ENCODE measurements around the gene STOML1. TPM values are rescaled to one million over a fixed set of nuclear protein-coding genes. Genes with fewer than 3 reads are reported as not detected.
A peak's percentile ranks its signal among the peaks of the same experiment; 100 is the strongest.
"Not testable (repeated sequence)": the region's sequence is repeated elsewhere in the genome, so short reads cannot be mapped to it uniquely, and the experiment has no call there.

Gene STOML1
- total RNA-seq, 1 donor from 2014 or later: 15.0 TPM

GRCh38 chr15:73987250-73987649, 4.8 kb downstream of the STOML1 start:
- no peak for DNase-seq (ENCODE audit: low spot score)

DNA sequence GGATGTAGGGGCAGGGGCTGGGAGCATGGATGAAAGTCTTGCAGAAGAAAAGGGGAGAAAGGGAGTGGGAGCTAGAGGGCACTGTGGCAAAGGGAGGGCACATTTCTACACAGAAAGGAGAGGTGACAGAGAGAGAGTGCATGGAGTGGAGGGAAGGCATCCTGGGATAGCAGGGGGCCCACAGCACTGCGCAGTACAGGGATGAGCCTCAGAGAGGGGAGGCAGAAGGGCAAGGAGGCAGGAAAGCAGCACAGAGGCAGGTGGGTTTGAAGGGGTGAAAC, 5.4 kb downstream of the STOML1 start:
- no peak for DNase-seq (ENCODE audit: low spot score)

GRCh38 chr15:73986055-73986775, 5.9 kb downstream of the STOML1 start:
- DNase-seq (ENCODE audit: low spot score): no peak

GRCh38 chr15:73985101-73985873, 6.8 kb downstream of the STOML1 start:
- no peak for DNase-seq (ENCODE audit: low spot score)

- no peak for DNase-seq (ENCODE audit: low spot score)
These were observed 7.7 kb downstream of the STOML1 start for GRCh38 chr15:73984208-73984979.

GRCh38 chr15:73983773-73984172, 8.3 kb downstream of the STOML1 start:
- no peak for DNase-seq (ENCODE audit: low spot score)

GRCh38 chr15:73983211-73983727, 8.8 kb downstream of the STOML1 start:
- DNase-seq (ENCODE audit: low spot score): peak; percentile 83

GRCh38 chr15:73982222-73982962, 9.7 kb downstream of the STOML1 start:
- DNase-seq (ENCODE audit: low spot score): peak; percentile 89

- no peak for DNase-seq (ENCODE audit: low spot score)
These were observed 10.3 kb downstream of the STOML1 start for GRCh38 chr15:73981761-73982221.

DNA sequence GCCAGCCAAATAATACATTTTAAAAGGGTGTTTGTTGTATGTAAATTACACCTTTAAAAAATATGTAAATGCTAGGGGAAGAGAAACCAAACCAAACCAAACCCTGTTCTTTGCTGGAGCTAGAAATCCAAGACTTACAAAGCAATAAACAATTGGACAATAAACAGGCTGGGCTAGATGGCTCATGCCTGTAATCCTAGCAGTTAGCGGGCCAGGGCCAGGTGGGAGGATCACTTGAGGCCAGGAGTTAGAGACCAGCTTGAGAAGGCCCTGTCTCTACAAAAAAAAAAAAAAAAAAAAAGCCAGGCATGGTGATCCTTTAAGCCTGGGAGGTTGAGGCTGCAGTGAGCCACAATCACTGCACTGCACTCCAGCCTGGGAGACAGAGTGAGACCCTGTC, 12.5 kb downstream of the STOML1 start:
- DNase-seq (ENCODE audit: low spot score): no peak

DNA sequence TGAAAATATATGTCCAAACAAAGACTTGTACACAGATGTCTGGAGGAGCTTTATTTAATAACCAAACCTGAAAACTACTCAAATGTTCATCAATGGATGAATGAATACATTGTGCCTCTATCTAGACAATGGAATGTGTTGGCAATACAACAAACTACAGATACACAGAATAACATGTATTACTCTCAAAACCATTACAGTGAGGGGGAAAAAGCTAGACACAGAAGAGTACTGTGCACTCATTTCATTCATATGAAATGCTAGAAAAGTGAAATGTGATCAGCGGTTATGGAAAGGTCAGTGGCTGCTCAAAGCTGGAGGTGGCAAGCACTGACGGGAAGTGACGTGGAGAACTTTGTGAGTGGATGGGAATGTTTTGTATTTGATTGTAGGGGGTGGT, 13.2 kb downstream of the STOML1 start:
- no peak for DNase-seq (ENCODE audit: low spot score)

DNA sequence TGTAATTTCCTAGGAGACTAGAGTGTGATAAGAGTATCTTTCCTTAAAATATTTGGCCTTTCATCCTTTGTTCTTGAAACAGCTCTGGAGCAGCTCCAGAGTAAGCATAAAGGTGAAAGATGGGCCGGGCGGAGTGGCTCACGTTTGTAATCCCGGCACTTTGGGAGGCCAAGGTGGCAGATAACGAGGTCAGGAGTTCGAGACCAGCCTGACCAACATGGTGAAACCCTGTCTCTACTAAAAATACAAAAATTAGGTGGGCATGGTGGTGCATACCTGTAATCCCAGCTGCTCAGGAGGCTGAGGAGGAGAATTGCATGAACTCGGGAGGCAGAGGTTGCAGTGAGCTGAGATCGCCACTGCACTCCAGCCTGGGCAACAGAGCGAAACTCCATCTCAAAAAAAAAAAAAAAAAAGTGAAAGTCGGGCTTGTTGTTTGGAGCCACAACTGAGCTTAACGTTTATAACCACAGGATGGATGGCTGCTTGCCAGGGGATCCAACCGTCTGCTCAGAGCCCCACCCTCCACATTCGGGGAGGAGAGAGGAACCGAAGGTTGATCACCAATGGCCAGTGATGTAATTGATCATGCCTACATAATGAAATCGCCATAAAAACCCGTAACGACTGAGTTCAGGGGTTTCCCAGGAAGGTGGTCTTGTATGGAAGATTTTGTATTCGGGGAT, 16.5 kb downstream of the STOML1 start:
- DNase-seq (ENCODE audit: low spot score): not testable (repeated sequence)

- not testable (repeated sequence) for DNase-seq (ENCODE audit: low spot score)
These were observed 18.4 kb downstream of the STOML1 start for GRCh38 chr15:73973683-73974200.

DNA sequence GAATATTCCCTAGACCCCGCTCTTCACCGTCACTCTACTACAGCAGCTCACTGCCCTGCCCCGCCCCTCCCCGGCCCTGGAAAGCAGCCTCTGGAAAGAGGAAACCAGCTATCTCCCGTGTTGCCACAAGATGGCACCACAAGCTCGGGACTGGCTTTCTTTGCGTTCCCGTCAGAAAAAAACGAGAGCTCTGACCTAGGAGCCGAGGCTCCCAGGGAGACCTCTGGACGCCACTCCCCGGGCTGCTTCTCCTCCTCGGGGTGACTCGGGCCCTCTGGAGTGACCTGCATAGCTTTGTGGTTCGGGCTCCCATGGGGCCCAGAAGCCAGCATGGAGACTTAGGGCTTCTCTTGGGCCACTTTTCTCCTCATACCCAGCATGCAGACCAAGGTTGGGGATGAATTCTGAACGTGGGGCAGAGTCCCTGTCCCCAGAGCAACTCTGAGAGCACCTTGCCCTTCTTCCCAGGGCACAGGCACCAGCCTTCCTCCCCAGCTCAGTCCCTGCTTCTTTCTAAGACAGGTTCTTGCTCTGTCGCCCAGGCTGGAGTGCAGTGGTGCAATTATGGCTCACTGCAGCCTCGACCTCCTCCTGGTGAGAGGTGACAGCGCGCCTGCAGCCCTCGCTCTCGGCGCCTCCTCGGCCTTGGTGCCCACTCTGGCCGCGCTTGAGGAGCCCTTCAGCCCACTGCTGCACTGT, 19.0 kb downstream of the STOML1 start:
- peak; percentile 87 for DNase-seq (ENCODE audit: low spot score)

DNA sequence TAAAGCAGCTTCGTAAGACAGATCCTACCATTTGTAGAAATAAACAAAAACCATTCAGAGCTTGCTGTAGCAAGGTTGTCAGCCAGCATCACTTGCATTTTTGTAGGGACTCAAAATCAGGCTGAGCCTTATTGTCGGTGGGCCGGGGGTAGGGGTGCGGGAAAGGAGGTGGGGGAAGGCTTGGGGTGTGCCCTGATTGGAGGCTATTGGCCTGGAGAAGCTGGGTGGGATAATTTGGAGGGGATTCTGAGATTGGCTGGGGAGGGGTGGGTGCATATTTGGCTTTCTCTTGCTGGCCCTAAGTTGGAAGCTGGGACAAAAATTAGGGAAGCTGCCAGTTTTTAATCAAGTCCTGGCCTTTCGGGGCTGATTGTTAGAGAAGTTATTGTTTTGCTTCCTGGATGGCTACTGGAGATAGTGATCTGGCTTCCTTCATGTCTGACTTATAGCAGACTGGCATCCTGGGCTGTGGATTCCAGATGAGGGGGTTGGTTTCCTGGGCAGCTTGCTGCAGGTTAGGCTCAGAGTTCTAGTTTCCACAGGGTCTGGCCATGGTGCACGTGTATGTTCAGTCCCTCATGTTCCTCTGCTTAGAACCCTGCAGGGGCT, 22.8 kb downstream of the STOML1 start:
- no peak for DNase-seq (ENCODE audit: low spot score)

GRCh38 chr15:73968461-73968860, 23.6 kb downstream of the STOML1 start:
- no peak for DNase-seq (ENCODE audit: low spot score)

GRCh38 chr15:73965758-73966113, 26.4 kb downstream of the STOML1 start:
- DNase-seq (ENCODE audit: low spot score): no peak

- no peak for DNase-seq (ENCODE audit: low spot score)
These were observed 26.9 kb downstream of the STOML1 start for GRCh38 chr15:73965094-73965757.

DNA sequence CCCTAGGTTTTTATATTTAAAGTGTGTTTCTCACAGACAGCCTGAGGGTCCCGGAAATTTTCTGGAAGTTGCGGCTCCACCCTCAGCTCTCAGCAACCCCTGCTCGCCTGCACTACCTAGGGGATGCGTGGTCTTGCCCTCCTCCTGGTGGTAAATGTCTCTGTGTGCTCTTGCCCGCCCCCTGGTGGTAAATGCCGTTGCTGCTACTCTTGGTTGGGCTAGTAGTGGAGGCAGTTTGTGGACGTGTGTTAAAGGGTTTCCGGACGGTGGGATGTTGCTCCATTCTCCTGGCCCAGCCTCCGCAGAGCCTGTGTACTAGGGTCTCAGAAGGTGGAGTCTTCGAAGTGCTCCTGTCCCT, 27.4 kb downstream of the STOML1 start:
- DNase-seq (ENCODE audit: low spot score): peak; percentile 82

Data from ureter (tissue), 1 donor.